GM11168 (cell line): Measurements from ENCODE around the gene FAM53A.

ENCODE experiments used
- in situ Hi-C: fragments of 300-500 bp; cut with MboI; formaldehyde crosslinking; loops from one replicate; pipeline ENCODE4 v1.12.0; 2022; ENCODE audit warnings: low sequenced_read_pairs; ENCODE audit not compliant: unreplicated experiment

The FAM53A gene

DNA sequence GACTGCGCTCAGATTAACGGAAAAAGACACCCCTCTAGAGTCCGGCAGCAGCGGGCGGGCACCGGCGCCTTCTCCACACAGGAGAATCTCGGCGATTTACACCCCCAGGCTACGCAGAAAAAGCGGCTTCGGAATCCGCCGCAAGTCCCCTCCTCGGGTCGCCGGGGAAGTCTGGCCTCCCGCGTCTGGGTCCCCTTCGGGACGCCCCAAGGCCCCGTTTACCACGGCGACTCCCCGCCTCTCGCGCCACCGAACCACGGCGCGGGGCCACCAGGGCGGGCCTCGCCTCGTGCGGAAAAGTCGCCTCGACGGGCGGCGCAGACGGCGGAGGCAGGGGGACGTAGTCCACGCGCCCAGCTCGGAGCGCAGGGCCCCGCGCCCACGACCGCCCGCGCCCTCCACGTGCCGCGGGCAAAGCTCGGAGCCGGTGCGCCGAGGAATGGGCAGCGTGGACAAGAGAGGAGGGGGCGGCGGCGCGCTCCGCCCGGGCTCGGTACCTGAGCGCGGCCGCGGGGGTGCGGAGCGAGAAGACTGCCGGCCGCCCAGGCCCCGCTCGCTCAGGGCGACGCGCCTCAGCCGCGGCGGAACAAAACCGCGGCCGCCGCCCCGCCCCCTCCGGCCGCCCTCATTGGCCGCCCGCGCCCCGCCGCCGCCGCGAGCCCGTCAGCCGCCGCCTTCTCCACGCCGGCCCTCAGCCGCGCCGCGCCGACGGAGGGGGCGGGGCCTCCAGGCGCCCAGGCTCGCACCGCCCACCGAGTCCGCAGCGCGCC is at the start of gene FAM53A:
Gene FAM53A, minus strand, starts transcription at position 578 of the 770 bp plus-strand sequence. CDS start 15,572 bp downstream, outside the sequence.
- in situ Hi-C loops = no loop called here

GRCh38 chr4:1732911-1733310 is 48.8 kb upstream of the FAM53A start:
- in situ Hi-C loops = no loop called here

DNA sequence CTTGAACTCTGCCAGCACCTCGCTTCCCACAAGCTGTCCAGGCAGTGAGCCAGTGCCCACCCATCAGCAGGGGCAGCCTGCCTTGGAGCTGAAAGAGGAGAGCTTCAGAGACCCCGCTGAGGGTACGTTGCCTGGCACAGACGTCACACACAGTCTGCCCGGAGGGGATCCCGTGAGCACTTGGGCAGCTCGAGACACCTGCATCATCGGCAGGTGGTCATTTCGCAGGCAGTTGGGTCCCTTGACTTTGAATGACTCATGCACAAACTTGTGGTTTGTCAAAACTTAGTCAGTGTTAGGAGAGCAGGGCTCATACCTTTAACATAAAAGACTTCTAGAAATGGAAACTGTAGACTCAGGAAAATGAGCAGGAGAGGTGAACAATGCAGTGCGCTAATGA is 47.1 kb upstream of the FAM53A start:
- in situ Hi-C loops = no loop called here

GRCh38 chr4:1730532-1731135 is 46.5 kb upstream of the FAM53A start:
- in situ Hi-C loops = no loop called here

GRCh38 chr4:1728061-1728980 is 44.2 kb upstream of the FAM53A start:
- in situ Hi-C loops = no loop called here

GRCh38 chr4:1727117-1728031 is 43.3 kb upstream of the FAM53A start:
- in situ Hi-C loops = no loop called here

DNA sequence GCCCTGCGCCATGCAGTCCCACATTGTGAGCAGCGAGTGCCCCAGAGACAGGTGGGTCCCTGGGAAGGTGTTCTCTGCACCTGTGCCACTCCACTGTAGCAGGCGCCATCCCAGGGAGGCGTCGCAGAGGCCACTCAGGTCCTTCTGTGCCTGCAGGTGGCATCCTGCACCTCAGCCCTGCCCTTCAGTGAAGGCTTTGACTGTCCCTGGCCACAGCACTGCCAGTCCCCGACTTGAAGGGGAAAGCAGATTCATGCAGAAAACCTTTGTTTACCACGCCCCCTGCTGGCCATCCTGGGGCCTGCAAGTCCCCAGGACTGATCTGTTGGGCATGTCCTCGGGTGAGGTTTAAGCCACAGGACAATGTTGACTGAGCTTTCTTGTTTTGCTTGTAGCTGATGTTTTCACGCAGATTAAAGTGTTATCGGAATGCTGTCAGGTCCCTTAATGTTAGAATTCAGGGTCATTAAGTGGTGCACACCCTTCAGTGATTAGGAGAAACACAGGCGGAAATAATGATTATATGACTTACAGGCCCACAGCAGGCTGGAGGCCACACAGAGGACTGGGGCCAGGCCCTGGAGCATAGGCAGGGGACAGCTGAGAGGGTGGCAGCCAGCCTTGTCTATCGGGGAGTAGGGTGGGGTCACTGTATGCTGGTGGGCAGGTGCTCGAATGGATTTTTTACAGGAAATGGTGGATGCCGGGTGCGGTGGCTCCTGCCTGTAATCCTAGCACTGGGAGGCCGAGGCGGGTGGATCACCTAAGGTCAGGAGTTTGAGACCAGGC is 42.2 kb upstream of the FAM53A start:
- in situ Hi-C loops = no loop called here

DNA sequence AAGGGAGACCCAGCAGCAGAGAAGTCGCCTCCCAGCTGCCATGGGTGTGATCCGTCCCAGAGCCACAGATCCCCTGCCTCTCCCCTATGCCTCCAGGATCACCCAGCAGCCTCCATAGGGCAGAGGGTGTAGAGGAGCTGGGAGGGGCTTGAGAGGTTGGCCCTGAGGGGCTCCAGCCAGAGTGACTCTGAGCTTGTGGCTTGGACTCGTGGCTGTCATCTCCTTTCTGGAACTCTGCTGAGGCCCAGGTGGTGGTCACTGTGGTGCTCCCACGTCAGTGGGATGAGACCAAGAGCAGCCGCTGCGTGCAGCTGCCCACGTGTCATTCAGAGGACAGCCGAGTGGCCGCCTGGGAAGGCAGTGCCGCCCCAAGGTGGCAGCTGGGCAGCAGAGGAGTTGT is 41.4 kb upstream of the FAM53A start:
- in situ Hi-C loops = no loop called here

DNA sequence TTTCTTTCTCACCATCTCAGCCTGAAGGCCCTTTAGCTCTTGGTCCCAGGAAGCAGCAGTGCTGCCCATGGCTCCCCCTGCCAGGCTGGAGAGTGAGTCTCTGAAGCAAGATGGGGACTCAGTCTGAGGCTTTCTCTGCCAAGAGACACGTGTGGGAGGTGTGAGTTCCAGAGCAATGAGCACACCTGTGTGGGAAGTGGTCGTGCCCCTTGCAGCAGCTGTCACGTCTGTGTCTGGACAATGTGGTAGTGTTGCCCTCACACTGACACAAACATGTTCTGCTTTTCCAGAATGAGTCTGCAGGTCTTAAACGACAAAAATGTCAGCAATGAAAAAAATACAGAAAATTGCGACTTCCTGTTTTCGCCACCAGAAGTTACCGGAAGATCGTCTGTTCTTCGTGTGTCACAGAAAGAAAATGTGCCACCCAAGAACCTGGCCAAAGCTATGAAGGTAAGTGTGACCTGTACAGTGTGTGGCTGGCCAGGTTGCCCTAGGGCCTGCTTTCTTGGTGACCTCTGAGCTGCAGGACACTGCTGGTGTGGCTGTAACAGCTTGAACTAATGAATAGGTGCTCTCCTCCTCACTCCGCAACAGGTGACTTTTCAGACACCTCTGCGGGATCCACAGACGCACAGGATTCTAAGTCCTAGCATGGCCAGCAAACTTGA is 39.2 kb upstream of the FAM53A start:
- in situ Hi-C loops = no loop called here

- in situ Hi-C loops = no loop called here
Observed at GRCh38 chr4:1722551-1723118, 38.5 kb upstream of the FAM53A start.

DNA sequence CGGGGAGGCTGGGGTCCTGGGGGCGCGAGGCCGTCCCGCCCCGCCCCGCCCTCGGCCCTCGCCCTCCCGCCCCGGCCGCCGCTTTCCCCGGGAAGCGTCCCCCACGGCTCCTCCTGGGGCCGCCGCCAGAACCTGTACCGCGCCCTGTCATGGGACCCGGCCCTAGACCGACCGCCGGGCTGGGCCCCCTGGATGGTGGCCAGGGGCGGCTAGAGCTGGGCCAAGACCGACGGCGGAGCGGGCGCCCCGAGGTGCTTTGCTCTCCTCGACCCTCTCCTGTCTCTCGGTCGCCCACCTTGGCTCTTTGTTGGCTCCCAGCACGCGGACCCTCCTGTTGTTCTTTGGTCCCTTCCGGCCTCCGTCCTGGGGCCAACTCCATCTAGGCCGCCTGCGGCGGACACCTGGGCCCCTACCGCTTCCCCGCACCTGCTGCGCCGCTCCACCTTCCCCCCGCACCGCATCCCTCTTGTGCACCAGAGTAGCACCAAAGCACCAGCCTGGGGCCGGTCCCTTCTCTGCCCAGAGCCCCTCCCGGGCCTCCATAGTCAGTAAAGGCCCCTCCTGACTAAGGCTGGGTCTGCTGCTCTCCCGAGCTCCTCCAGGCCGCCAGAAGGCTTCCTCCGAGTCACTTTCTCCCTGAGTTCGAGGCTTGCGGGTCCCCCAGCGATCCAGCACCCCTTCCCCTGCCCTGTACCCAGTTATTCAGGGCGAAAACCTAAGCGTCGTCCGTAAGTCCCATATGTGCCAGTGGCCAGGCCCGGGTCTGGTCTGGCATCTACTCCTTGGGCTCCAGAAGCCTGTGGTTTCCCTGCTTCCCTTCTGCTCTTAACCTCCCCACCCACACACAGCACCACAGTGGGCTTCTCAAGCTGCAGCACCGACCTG is 37.8 kb upstream of the FAM53A start:
- in situ Hi-C loops = no loop called here

- in situ Hi-C loops = no loop called here
Observed at GRCh38 chr4:1721003-1721665, 37.0 kb upstream of the FAM53A start, which contains the start of the genes TACC3 and TMEM129. TSS of gene TACC3 (plus strand) at chr4:1721521. CDS start at chr4:1723422, 1,901 bp downstream. TSS of gene TMEM129 (minus strand) at chr4:1721323. CDS start at chr4:1720837, 486 bp downstream.

DNA sequence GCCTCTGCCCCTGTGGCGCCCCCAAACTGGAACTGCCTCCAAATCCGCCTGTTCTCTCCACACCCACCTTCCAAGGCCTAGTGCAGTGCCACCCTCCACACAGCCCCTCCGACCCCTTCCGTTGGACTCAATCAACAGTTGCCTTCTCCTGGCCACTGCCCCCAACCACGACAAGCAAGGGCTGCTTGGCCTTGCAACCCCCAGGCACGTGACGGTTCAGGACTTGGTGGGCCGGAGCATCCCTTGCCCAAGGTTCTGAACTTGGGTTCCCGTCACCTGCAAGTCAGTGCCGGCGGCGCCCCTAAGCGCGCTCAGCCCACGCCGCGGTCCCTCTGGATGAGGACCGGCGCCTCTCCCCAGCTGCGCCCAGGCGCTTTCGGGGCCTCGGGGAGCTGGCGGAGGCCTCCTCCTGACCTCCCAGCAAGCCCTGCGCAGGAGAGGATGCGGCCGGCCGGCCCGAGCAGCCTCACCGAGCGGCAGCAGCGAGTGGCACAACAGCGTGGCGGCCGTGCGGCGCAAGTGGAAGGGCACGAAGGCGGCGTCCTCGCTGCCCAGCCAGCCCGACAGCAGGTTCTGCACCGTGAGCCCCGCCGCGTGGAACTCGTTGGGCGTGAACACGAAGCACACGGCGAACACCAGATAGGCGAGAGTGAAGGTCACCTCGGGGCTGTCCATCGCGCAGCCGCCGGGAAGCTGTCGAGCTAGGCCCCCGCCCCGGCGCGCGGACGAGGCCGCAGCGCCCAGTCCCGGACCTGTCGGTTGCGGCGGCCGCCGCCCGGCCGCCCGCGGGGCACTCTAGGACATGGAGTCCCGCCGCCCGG is 36.3 kb upstream of the FAM53A start:
- in situ Hi-C loops = no loop called here

DNA sequence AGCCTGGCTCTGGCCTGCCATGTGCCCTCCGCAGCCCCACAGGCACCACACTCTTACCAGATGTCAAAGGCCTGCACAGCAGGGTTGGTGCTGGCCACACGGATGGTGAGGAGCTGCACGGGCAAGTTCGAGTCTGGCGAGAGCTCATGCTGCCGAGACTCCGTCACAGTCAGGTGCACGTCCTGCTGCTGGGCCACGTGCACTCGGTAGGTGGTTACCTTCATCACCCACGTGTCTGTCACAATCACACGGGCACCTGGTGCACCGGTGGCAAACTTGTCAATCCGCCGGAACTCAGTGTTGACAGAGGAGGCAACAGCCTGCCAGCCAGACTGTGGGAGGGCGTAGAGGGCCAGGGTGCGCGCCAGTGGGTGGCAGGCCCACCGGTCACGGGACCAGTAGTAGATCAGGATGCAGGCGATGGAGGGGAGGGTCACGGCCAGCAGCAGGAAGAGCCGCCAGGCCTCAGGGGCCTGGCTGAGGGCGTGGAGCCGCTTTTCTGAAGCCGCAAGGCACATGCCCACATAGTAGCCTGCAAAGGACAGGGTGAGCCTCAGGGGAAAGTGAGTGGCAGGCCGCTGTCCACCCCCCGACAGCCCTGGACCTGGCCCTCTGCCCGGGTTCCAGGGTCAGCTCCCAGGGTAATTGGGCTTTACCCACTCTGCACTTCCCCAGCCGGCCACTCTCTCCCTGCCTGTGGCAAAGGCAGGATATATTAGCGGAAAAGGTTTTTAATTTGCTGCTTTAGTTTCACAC is 34.2 kb upstream of the FAM53A start:
- in situ Hi-C loops = no loop called here
